Stimulated activated CD8-positive, alpha-beta memory T cell treated with anti-CD3 and anti-CD28 coated beads, Interleukin-15, amount 100 ng/mL, for 1 hour (primary cell): ENCODE results near the gene MAP3K12.
"Not testable (repeated sequence)": the region's sequence is repeated elsewhere in the genome, so short reads cannot be mapped to it uniquely, and the experiment has no call there.

ENCODE experiments used
- DNase-seq: peaks from one replicate; pipeline ENCODE4 v3.0.0-alpha.2; 2020; ENCODE audit warnings: low read depth

The MAP3K12 gene

DNA sequence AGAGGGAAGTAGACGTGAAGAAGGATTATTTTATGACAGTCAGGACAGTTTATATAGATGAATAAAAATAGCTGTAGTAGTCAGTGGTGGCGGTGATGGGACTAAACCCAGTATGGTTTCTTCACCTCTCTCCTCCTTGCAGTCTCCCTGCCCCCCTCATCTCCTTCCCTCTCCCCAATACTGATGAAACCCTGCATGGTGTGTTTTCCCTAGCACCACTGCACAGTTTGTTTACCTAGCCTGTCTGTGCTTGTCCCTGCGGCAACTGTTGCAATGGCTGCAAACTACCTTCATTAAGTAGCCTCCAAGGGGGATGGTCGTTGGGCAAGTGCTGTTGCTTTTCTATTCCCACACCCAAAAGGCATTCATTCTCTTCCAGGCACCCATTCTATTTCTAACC, 32.6 kb downstream of the MAP3K12 start:
- DNase-seq = no peak

DNA sequence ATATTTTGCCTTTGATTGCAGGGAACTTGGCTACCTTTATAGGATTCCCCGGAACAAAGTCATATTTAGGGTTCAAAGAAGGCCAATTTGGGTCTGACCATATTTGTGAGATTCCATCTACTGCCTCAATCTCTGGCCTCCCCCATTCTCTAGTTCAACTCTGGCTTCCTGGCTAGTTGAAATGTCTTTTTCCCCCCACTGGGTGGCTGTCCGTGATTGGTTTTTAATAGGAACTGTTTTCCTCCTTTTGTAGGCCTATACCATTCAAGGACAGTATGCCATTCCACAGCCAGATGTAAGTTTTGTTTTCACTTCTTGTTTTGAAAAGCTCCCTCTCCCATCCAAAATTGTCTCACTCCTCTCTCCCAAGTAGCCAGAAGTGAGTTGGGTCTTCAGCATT, 33.6 kb downstream of the MAP3K12 start:
- no peak for DNase-seq

DNA sequence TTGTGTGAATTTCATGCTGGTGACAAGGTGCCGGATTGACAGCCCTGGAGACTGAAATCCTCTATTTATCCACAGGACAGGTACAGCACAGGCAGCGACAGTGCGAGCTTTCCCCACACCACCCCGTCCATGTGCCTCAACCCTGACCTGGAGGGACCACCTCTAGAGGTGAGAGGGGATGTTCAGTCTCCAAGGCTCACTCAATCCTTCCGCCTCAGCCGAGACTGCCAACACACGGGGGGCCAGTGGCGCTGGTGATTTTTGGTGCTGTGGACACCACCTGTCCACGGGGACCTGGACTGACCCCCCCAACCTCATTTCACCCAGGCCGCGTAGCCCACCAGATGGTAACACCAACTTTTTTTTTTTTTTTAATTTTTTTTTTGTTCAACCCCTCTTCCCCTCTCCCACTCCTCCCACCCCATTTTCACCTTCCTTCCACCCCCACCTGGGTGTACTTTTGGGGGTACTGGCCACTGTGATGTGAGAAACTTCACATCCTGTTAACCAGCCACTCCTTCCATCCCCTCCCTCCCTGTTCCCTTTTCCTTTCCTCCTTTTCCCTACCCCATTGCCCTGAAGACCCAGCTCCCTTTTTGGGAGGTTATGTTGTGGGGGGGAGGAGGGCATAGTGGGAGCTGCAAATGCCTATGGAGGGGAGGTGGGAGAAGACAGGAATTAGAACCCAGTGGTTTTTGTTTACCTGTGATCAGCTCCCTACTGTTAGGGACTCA, 34.4 kb downstream of the MAP3K12 start:
- DNase-seq = no peak

DNA sequence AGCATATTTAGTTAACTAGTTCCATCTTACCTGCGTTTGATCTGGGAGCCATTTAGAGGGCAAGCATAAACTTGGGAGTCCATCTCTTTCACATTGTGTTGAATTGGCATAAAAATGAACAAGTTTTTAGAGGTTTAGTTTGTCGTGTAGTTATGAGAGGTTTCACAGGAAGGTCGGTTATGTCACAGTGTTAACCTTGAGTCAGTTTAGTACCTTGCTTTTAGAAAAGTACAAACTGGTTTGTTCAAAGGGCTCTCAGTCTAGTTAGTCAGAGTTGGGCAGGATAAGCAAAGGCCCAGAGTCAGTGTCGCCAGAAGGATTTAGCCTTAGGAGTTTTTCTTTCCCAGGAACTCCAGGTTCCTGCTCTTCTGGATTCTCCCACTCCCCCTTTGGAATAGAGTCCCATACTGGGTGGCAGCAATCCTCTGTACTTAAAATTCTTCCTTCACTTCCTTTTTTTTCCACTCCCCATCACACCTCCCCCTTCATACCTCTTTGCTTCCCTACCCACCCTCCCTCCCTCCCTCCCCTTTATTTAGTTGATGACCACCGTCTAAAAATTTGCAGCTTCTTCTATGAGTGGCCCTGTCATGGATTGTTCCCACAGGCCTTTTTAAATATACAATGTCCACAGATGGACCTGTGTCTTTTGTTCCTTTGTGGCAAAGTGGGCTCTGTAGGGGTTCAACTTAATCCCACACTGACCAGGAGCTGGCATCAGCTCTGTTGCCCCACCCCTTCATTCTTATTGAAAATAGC, 35.3 kb downstream of the MAP3K12 start:
- no peak for DNase-seq

DNA sequence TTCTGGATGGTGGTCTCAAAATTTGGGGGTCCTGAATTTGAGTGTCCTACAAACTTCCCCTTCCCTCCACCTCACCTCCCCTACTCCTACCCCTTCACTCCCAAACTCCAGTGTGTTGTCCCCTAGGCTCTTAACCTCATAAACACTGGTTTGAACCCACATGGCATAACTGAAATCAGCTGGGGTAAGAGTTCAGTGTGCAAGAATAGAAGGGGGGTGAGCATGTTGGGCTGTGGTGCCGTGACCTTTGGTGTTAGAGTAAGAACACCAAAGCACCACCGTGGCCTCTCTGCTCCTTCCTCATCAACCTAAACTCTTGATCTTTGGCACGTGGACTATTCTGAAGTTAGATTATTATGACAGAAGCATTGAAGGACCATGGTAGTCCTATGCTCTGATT, 36.3 kb downstream of the MAP3K12 start:
- no peak for DNase-seq

DNA sequence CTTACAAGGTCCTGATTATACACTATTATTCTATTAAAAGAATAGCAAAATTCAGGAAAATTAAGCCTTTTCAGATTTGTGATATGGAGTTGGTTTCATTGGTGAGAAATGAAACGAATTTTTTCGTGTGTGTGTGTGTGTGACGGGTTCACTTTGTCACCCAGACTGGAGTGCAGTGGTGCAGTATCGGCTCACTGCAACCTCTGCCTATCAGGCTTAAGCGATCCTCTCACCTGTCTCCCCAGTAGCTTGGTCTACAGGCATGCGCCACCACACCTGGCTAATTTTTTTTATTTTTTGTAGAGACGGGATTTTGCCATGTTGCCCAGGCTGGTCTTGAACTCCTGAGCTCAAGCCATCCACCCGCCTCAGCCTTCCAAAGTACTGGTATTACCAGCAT, 37.7 kb downstream of the MAP3K12 start:
- no peak for DNase-seq

DNA sequence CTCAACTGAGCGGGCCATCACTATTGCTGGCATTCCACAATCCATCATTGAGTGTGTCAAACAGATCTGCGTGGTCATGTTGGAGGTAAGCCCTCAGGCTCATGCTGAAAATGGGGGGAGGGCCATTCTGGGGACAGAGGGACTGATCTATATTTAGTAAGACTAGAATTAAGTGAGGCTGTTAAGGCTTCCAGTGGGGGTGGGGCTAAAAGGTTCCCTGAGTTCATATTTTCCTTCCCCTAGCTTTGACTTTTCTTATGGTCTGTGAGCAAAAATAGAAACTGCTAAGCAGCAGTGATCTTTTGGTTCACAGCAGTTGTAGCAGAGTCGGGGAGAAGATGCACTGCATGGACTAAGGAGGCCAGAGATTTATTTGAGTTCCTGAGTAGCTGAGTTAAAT, 38.2 kb downstream of the MAP3K12 start:
- DNase-seq = no peak

DNA sequence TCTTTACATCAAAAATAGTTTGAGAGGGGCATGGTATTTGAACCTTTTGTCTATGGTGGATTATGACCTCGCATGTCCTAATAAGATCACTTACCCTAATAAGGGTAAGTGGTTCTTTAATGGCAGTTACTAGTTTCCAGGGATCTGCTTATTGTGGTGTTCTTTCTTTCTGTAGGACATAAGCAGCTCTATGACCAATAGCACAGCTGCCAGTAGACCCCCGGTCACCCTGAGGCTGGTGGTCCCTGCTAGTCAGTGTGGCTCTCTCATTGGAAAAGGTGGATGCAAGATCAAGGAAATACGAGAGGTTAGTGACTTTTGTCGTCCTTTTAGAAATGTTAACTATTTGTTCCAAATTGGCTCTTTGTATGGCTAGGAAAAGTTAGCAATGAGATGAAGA, 40.2 kb downstream of the MAP3K12 start:
- DNase-seq = no peak

DNA sequence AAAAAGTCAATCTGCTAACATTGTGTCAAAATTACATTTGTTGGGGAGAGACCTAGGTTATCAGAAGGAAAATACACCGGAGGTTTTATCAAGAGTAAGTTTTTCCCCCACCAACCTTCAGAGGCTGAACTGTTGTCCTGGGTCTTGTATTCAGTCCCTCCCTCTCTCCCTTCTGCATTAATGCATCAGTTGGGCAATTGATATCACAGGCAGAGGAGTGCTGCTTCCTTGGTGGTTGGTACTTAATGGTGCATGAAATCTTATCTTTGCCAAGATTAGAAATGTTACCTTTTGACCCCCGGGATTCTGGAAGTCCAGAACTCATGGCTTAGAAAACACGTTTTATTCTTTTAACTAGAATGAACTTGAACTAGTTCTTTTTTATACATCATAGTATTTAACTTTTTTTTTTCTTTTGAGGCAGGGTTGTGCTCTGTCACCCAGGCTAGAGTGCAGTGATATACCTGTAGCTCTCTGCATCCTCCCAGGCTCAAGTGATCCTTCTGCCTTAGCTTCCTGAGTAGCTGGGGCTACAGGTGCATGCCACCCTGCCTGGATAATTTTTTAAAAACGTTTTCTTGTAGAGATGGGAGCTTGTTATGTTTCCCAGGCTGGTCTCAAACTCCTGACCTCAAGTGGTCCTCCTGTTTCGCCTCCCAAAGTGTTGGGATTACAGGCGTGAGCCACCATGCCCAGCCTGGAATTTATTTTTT, 42.4 kb downstream of the MAP3K12 start:
- no peak for DNase-seq

DNA sequence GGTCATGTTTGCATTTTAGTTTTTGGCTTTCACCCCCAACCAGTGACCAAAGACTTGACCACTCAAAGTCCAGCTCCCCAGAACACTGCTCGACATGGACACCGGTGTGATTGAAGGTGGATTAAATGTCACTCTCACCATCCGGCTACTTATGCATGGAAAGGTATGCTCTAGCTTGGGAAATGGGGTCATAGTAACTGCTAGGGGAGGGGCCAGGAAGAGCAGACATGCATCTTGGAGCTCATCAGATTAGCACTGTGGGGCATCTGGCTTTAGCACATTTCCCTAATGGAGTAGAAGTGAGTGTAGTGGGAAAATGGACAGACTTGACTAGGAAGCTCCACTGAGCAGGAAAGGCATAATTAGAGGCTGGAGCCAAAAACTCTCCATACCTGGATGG, 44.6 kb downstream of the MAP3K12 start:
- DNase-seq = no peak

DNA sequence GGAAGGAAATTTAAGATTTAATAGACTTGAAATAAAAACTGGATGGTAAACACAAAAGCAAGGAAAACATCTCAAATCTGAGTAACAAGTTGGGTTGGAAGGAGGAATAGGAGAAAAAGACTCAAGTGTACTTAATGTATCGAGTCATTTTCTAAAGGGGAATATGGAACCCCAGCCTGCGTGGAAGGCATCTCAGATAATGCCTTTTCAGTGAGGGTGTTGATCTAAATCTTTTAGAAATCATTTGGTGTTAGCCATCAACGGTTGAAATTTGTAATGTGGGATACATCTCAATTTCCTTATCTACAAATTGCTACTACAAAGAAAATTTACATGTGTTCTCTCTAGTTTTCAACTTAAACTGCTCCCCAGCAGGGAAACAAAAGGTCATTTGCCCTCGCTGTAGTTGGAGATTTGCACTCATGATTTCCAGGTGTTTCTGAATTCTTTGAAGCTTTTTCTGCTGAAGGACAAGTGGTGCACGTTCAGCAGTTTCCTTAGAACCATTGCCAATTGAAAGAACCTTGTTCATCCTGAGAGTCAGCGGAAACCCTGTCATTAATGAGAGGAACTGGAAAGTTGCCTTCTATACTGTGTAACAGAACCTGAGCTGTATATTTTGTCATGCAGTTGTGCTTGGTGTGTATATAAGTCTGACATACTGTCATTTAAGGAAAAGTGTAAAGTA, 45.2 kb downstream of the MAP3K12 start:
- no peak for DNase-seq

DNA sequence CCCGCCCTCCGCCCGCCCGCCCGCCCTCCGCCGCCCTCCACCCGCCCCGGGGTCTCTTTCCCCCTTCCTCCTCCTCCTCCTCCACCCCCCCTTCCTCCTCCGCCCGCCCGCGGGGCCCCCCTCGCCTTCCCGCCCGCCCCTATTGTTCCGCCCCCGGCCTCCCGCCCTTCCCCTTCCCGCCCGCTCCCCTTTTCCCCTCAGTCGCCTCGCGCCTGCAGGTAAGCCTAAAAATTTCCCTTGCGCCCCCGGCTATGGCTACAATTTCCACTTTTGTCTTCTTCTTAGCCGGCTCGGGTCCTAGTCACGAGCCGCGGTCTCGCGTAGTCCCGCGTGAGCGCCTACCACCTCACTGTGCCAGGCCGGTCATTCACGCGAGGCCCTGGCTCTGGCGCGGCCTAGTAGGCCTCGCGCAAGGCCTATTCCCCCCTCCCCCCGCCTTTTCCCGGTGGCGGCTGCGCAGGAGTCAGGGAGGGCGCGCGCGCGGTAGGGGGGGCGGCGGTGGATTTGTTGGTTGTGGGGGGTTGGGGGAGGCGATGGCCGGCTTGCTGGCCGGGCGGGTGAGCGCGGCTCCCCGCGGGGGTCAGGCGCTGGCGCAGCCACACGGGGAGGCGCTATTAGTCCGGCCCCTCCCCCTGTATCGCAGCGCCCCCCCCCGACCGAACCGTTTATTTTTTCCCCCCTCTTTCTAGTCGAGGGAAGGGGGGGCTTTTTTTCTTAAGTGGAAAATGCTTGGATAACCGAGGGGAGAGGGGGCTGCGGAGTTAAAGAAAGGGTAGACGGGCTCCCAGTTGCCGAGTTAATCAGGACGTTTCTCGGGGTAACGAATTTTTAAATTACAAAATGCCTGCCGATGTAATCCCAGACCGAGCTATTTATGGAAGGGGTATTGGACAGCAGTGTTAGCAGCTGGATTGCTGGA, 46.8 kb downstream of the MAP3K12 start:
- peak; percentile 57 for DNase-seq

DNA sequence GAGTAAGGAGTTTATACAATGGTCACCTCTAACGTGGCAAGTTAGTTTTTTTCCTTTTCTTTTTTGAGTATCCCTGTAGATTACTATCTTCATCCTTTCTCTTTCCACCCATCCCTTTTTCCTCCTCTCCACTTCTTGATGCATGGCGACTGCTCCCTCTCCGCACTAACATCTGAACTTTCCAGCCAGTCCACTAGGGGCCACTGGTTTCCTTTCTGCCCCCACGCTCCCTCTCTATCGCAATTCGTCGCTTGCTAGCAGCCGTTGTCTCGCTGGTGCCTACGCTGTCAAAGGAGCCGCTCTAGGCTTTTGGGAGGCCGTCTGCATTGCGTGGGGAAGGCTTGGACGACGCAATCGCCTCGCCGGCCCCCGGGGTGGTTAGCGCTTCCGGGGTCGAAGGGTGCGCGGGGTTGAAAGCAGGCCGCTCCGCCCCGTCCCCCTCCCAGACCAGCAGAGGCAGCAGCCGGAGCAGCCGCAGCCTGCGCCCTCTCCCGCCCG, 47.5 kb downstream of the MAP3K12 start, which contains the start of gene PCBP2:
TSS of gene PCBP2 (plus strand) at position 442 of the 498 bp plus-strand sequence. CDS start 2,699 bp downstream, outside the sequence.
- peak; percentile 93 for DNase-seq

DNA sequence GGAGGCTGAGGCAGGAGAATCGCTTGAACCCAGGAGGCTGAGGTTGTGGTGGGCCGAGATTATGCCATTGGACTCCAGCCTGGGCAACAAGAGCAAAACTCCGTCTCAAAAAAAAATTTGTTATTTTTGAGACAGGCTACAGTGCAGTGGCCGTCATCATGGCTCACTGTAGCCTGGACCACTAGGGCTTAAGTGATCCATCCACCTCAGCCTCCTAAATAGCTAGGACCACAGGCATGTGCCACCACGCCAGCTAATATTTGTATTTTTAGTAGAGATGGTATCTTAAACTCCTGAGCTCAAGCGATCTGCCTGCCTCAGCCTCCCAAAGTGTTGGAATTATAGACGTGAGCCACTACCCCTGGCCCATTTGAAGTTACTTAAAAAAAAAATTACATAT, 48.3 kb downstream of the MAP3K12 start:
- no peak for DNase-seq

DNA sequence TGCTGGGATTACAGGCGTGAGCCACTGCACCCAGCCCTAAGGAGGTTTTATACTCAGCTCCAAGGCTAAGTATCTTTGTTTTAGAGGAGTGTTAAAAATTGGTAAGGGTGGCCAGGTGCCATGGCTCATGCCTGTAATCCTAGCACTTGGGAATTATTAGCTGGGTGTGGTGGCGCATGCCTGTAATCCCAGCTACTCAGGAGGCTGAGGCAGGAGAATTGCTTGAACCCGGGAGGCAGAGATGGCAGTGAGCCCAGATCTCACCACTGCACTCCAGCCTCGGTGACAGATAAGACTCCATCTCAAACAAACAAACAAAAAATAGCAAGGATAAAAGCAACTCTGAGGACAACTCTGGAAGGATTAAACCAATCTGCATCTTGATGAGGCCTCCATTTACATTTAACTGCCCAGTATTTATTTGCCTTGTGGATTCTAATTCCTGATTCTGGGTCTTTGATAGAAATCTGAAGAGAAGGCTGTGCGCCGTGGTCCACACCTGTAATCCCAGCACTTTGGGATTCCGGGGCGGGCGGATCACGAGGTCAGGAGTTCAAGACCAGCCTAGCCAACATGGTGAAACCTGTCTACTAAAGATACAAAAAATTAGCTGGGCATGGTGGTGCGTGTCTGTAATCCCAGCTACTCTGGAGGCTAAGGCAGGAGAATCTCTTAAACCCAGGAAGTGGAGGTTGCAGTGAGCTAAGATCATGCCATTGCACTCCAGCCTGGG, 54.5 kb downstream of the MAP3K12 start:
- not testable (repeated sequence) for DNase-seq

DNA sequence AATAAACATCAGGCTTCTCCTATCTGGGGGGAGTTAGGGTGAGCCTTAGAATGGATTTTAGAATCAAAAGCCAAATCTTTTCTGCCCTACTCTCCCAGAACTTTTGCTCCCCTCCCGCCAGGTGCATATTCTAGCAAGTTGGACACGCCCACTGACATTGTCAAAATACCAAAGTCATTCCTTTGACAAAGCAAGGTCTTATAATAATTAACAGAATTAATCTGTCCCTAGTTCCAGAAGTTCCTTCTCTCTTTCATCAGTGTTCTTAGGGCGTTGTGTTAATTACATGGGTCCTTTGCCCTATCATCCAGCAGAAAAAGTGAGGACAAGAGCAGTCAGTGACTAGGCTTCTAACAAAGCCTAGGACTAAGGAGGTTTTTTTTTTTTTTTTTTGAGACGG, 55.3 kb downstream of the MAP3K12 start:
- DNase-seq = no peak

DNA sequence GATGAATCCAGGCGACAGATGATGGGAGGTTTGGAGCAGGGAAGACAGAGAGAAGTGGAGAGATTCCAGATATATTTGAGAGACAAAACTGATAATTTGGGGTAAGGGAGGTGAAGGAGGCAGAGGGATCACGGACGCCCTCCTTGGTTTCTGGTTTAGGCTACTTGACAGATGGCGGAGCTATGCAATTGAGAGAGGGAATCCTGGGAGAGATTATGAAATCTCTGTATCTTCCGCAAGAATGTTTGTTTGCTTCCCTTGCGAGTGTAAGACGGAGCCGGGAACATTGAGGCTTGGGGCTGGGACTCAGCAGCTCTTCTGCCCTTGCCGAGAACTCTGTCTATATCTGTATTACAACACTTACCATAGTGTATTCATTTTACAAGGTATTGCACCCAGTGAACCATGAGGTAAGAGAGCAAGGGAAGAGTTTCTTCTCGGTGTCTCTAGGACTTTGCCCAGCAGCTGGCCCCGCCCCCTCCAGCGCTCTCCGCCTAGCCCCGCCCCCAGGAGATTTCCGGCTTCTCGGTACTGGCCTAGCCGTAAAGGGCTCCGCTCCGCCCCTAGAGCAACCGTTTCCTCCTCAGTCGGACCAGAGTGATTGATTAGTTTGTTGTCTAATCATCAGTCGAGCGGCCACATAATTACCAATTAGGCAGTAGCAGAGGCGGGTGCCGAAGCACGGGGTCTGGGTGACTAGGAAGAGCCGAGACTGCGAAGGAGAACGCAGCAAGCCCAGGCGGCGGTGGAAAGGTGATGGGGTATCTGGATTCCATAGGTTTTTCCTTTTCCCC, 58.0 kb downstream of the MAP3K12 start, which contains the start of gene PRR13:
TSS of gene PRR13 (plus strand) at position 695 of the 794 bp plus-strand sequence. CDS start 981 bp downstream, outside the sequence.
- peak; percentile 98 for DNase-seq

DNA sequence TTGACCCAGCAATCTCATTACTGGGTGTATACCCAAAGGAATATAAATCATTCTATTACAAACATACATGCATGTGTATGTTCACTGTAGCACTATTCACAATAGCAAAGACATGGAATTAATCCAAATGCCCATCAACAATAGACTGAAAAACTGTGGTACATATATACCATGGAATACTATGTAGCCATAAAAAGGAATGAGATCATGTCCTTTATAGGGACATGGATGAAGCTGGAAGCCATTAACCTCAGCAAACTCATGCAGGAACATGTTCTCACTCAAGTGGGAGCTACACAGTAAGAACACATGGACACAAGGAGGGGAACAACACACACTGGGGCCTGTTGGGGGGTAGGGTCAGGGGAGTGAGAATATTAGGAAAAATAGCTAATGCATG, 59.7 kb downstream of the MAP3K12 start:
- DNase-seq = not testable (repeated sequence)

DNA sequence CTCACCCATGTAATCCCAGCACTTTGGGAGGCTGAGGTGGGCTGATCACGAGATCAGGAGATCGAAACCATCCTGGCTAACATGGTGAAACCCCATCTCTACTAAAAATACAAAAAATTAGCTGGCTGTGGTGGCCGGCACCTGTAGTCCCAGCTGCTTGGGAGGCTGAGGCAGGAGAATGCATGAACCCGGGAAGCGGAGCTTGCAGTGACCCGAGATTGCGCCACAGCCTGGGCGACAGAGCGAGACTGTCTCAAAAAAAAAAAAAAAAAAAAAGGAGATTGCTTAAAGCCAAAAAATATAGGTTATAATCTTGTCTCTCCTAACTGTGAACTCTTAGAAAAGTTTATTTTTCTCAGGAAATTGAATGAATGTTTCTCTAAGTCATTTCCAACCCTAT, 63.9 kb downstream of the MAP3K12 start:
- not testable (repeated sequence) for DNase-seq
